Measurements from ENCODE around the gene WFIKKN1. TPM values are rescaled to one million over a fixed set of nuclear protein-coding genes. Genes with fewer than 3 reads are reported as not detected.
A peak's percentile ranks its signal among the peaks of the same experiment; 100 is the strongest.

Gene WFIKKN1
- total and polyA plus RNA-seq, 2 of the 13 experiments (the other 11 are each of a cell fraction or from before 2014, with no cell fraction given): 1.7 to 4.9 TPM

DNA sequence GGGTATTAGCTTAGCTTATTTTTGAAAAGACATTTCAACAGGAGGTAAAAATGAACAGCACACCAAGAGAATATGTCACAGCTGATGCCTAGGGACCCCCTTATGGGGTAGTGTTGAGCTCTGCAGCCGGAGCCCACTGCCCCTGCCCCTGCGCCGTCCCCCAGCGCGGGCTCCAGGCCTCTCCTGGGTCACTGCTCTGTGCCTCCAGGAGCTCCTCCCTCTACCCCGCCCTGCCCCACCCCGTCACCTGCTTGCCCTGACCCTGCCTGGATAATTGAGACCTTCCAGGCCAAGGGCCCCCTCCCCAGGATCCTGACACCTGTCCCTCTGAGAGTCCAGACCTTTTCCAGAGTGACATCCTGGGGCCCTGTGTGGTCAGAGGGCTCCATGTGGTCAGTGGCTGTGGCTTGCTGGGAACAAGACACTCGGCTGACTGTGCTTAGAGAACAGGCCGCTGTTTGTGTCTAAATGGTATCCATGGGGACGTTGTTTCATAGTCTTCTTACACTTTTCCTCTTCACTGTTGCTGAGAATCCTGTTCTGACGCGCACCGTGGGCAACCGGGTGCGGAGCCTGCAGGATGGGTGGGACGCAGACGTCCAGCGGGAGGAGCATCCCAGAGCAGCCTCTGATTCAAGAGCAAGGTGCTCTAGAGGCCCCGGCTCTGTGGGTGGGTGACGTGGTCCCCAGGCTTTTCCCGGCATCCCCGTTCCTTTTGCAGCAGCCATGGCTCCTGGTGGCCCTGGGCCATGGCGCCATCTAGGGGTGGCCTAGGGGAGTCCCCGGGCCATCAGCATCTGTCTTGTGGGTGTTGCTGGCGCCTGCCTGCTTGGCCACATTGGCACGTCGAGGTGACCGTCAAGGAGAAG is 20.0 kb upstream of the WFIKKN1 start (continued):
- TF ChIP-seq MLLT10 (CRISPR knock-in tag; IDR thresholded peaks at IDR 0.05) (no peak), ZNF143 (CRISPR knock-in tag; IDR thresholded peaks at IDR 0.05) (peak; percentile 84), SAP130 (CRISPR knock-in tag; IDR thresholded peaks at IDR 0.05; ENCODE audit: low read depth) (peak; percentile 63), SIX4 (CRISPR knock-in tag; IDR thresholded peaks at IDR 0.05) (no peak), REXO4 (CRISPR knock-in tag; IDR thresholded peaks at IDR 0.05; ENCODE audit: borderline replicate concordance) (no peak), RAD51 (IDR thresholded peaks at IDR 0.05; ENCODE audit: borderline replicate concordance) (no peak), ZNF747 (CRISPR knock-in tag; IDR thresholded peaks at IDR 0.05; ENCODE audit: borderline replicate concordance) (no peak), ZSCAN22 (CRISPR knock-in tag; IDR thresholded peaks at IDR 0.05) (no peak), JUND (CRISPR knock-in tag; IDR thresholded peaks at IDR 0.05) (no peak), ZSCAN25 (CRISPR knock-in tag; IDR thresholded peaks at IDR 0.05) (peak; percentile 38; the same call in 1 of the 2 replicates), TGIF2 (CRISPR knock-in tag; IDR thresholded peaks at IDR 0.05) (no peak), ZNF10 (CRISPR knock-in tag; IDR thresholded peaks at IDR 0.05; ENCODE audit: borderline replicate concordance, low read depth) (no peak), SAFB2 (CRISPR knock-in tag; IDR thresholded peaks at IDR 0.05; ENCODE audit: borderline replicate concordance, low read depth) (no peak), ZNF160 (CRISPR knock-in tag; IDR thresholded peaks at IDR 0.05) (no peak), ZNF441 (CRISPR knock-in tag; IDR thresholded peaks at IDR 0.05; ENCODE audit: borderline replicate concordance) (no peak), STAT5B (CRISPR knock-in tag; IDR thresholded peaks at IDR 0.05) (no peak)
- TF ChIP-seq, protein P1, sequence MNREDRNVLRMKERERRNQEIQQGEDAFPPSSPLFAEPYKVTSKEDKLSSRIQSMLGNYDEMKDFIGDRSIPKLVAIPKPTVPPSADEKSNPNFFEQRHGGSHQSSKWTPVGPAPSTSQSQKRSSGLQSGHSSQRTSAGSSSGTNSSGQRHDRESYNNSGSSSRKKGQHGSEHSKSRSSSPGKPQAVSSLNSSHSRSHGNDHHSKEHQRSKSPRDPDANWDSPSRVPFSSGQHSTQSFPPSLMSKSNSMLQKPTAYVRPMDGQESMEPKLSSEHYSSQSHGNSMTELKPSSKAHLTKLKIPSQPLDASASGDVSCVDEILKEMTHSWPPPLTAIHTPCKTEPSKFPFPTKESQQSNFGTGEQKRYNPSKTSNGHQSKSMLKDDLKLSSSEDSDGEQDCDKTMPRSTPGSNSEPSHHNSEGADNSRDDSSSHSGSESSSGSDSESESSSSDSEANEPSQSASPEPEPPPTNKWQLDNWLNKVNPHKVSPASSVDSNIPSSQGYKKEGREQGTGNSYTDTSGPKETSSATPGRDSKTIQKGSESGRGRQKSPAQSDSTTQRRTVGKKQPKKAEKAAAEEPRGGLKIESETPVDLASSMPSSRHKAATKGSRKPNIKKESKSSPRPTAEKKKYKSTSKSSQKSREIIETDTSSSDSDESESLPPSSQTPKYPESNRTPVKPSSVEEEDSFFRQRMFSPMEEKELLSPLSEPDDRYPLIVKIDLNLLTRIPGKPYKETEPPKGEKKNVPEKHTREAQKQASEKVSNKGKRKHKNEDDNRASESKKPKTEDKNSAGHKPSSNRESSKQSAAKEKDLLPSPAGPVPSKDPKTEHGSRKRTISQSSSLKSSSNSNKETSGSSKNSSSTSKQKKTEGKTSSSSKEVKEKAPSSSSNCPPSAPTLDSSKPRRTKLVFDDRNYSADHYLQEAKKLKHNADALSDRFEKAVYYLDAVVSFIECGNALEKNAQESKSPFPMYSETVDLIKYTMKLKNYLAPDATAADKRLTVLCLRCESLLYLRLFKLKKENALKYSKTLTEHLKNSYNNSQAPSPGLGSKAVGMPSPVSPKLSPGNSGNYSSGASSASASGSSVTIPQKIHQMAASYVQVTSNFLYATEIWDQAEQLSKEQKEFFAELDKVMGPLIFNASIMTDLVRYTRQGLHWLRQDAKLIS (CRISPR knock-in tag; IDR thresholded peaks at IDR 0.05): no peak
- TF ChIP-seq, protein P2, sequence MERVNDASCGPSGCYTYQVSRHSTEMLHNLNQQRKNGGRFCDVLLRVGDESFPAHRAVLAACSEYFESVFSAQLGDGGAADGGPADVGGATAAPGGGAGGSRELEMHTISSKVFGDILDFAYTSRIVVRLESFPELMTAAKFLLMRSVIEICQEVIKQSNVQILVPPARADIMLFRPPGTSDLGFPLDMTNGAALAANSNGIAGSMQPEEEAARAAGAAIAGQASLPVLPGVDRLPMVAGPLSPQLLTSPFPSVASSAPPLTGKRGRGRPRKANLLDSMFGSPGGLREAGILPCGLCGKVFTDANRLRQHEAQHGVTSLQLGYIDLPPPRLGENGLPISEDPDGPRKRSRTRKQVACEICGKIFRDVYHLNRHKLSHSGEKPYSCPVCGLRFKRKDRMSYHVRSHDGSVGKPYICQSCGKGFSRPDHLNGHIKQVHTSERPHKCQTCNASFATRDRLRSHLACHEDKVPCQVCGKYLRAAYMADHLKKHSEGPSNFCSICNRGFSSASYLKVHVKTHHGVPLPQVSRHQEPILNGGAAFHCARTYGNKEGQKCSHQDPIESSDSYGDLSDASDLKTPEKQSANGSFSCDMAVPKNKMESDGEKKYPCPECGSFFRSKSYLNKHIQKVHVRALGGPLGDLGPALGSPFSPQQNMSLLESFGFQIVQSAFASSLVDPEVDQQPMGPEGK (CRISPR knock-in tag; IDR thresholded peaks at IDR 0.05): peak; percentile 15; the same call in 1 of the 2 replicates
- TF ChIP-seq, protein P3, sequence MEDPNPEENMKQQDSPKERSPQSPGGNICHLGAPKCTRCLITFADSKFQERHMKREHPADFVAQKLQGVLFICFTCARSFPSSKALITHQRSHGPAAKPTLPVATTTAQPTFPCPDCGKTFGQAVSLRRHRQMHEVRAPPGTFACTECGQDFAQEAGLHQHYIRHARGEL (CRISPR knock-in tag; IDR thresholded peaks at IDR 0.05): no peak
- TF ChIP-seq, protein P4, sequence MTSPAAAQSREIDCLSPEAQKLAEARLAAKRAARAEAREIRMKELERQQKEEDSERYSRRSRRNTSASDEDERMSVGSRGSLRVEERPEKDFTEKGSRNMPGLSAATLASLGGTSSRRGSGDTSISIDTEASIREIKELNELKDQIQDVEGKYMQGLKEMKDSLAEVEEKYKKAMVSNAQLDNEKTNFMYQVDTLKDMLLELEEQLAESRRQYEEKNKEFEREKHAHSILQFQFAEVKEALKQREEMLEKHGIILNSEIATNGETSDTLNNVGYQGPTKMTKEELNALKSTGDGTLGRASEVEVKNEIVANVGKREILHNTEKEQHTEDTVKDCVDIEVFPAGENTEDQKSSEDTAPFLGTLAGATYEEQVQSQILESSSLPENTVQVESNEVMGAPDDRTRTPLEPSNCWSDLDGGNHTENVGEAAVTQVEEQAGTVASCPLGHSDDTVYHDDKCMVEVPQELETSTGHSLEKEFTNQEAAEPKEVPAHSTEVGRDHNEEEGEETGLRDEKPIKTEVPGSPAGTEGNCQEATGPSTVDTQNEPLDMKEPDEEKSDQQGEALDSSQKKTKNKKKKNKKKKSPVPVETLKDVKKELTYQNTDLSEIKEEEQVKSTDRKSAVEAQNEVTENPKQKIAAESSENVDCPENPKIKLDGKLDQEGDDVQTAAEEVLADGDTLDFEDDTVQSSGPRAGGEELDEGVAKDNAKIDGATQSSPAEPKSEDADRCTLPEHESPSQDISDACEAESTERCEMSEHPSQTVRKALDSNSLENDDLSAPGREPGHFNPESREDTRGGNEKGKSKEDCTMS (CRISPR knock-in tag; conservative IDR thresholded peaks at IDR 0.05): no peak
